Mesendoderm (in vitro differentiated cells): Measurements from ENCODE around the gene IL1RAPL2.

ENCODE experiments used
- DNase-seq: peaks from one replicate; pipeline ENCODE4 v3.0.0; 2013
- H2AK5ac ChIP-seq: 2 replicates; pipeline ENCODE4 v1.6.1; 2013; ENCODE audit warnings: low read length, inconsistent platforms
- H2BK120ac ChIP-seq: 2 replicates; pipeline ENCODE4 v1.6.1; 2013; ENCODE audit warnings: low read depth, mild to moderate bottlenecking, low read length, moderate library complexity, mixed read lengths
- H2BK15ac ChIP-seq: replicated peaks from 2 replicates; pipeline ENCODE4 v1.6.1; 2013; ENCODE audit warnings: low read depth, mild to moderate bottlenecking, moderate library complexity
- H2BK5ac ChIP-seq: 2 replicates; pipeline ENCODE4 v1.6.1; 2013; ENCODE audit warnings: low read length, inconsistent platforms
- H3K18ac ChIP-seq: 2 replicates; pipeline ENCODE4 v1.6.1; 2013; ENCODE audit warnings: mild to moderate bottlenecking, low read length, mixed read lengths
- H3K23ac ChIP-seq: one replicate; pipeline ENCODE4 v1.6.1; 2013; ENCODE audit warnings: low read length
- H3K27ac ChIP-seq: 2 replicates; pipeline ENCODE4 v1.5.1; 2013; ENCODE audit warnings: low read depth, mild to moderate bottlenecking, inconsistent platforms, low read length, moderate library complexity
- H3K27me3 ChIP-seq: 2 replicates; pipeline ENCODE4 v1.6.1; 2013; ENCODE audit warnings: low read length, control low read depth, mild to moderate bottlenecking, inconsistent platforms; ENCODE audit not compliant: insufficient read depth, poor library complexity
- H3K36me3 ChIP-seq: 2 replicates; pipeline ENCODE4 v1.6.1; 2013; ENCODE audit warnings: low read length, inconsistent platforms; ENCODE audit not compliant: control insufficient read depth, insufficient read depth
- H3K4ac ChIP-seq: one replicate; pipeline ENCODE4 v1.6.1; 2013; ENCODE audit warnings: low read depth, mild to moderate bottlenecking, low read length, moderate library complexity
- H3K4me1 ChIP-seq: 2 replicates; pipeline ENCODE4 v1.6.1; 2013; ENCODE audit warnings: low read depth, low read length, inconsistent platforms; ENCODE audit not compliant: control insufficient read depth
- H3K4me2 ChIP-seq: 2 replicates; pipeline ENCODE4 v1.6.1; 2013; ENCODE audit warnings: low read length
- H3K4me3 ChIP-seq: 2 replicates; pipeline ENCODE4 v1.5.1; 2013; ENCODE audit warnings: mild to moderate bottlenecking, low read length
- H3K56ac ChIP-seq: one replicate; pipeline ENCODE4 v1.6.1; 2013; ENCODE audit warnings: low read length
- H3K79me1 ChIP-seq: 2 replicates; pipeline ENCODE4 v1.6.1; 2013; ENCODE audit warnings: low read length, inconsistent platforms
- H3K79me2 ChIP-seq: 2 replicates; pipeline ENCODE4 v1.6.1; 2013; ENCODE audit warnings: mild to moderate bottlenecking, low read length; ENCODE audit not compliant: control insufficient read depth, insufficient read depth
- H3K9ac ChIP-seq: 2 replicates; pipeline ENCODE4 v1.6.1; 2013; ENCODE audit warnings: low read length, inconsistent platforms
- H4K5ac ChIP-seq: one replicate; pipeline ENCODE4 v1.6.1; 2013; ENCODE audit warnings: low read length
- H4K8ac ChIP-seq: one replicate; pipeline ENCODE4 v1.6.1; 2013; ENCODE audit warnings: low read depth, mild to moderate bottlenecking, control low read depth, low read length, moderate library complexity
- WGBS: extraction: QIAGEN DNeasy Blood & Tissue Kit; methylation state at CpG from one replicate; pipeline ENCODE4 v1.1.7; 2013; ENCODE audit warnings: low lambda C conversion rate, missing lambda C conversion rate; ENCODE audit not compliant: insufficient coverage; ENCODE audit errors: extremely low coverage; 5-methylcytosine and 5-hydroxymethylcytosine counted together

Gene IL1RAPL2

DNA sequence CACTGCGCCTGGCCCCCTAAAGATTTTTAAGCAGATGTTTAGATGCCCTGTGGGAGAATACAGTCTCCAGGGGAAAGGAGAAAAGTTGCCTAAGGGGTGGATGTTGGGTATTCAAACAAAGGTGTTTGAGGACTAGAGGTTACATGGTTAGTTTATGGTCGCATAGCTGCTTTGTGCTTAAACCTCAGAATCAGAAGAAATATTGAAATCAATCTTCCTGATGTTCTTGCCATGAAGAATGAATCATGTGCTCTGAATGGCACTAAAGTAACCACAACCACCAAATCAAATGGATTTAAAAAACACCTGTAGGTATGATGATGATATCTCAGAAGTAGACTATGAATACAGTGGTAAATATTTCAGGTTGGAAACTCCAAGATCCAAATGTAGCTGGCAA, 697.2 kb downstream of the IL1RAPL2 start:
- H3K18ac ChIP-seq: no peak overlapping the region
- no peak overlapping the region for H2BK5ac ChIP-seq
- H3K27ac ChIP-seq: no peak overlapping the region
- H2AK5ac ChIP-seq: no peak overlapping the region
- no peak overlapping the region for H2BK15ac ChIP-seq
- no peaks in the 10 kb centered on the region for H3K36me3 ChIP-seq
- H3K9ac ChIP-seq: no peak overlapping the region
- H3K4me2 ChIP-seq: no peak overlapping the region
- no peak overlapping the region for H3K56ac ChIP-seq
- H3K79me1 ChIP-seq: no peaks in the 10 kb centered on the region
- no peak for DNase-seq
- no peak overlapping the region for H3K4ac ChIP-seq
- H3K79me2 ChIP-seq: no peaks in the 10 kb centered on the region
- no peaks in the 10 kb centered on the region for H3K4me1 ChIP-seq
- no peak overlapping the region for H4K8ac ChIP-seq
- no peak overlapping the region for H4K5ac ChIP-seq
- H3K23ac ChIP-seq: no peak overlapping the region
- no peak overlapping the region for H3K4me3 ChIP-seq
- no peak overlapping the region for H2BK120ac ChIP-seq
- no peaks in the 10 kb centered on the region for H3K27me3 ChIP-seq
- no CpG with 5 or more reads among the region's 2 CpGs for WGBS

DNA sequence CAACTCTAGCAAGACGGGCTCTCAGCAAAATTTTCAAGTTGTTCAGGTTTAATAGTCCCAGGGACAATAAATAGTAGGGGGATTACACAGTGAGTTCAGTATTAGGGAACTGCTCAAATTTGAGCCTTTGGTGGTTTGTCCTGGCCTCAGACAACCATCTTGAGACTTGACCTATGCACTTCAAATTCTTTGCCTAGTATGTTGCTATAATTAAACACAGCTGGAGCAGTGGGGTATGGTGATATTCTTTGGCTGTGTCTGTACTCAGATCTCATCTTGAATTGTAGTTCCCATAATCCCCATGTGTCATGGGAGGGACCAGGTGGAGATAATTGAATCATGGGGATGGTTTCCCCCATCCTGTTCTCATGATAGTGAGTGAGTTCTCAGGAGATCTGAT, 697.8 kb downstream of the IL1RAPL2 start:
- Histone ChIP-seq H2AK5ac (no peak overlapping the region), H3K4me3 (no peak overlapping the region), H4K8ac (no peak overlapping the region), H3K9ac (no peak overlapping the region), H3K4ac (no peak overlapping the region), H3K4me2 (no peak overlapping the region), H3K79me1 (no peaks in the 10 kb centered on the region), H2BK120ac (no peak overlapping the region), H4K5ac (no peak overlapping the region), H3K18ac (no peak overlapping the region), H3K23ac (no peak overlapping the region), H2BK15ac (no peak overlapping the region), H3K79me2 (no peaks in the 10 kb centered on the region), H2BK5ac (no peak overlapping the region), H3K36me3 (no peaks in the 10 kb centered on the region), H3K27ac (no peak overlapping the region), H3K4me1 (no peaks in the 10 kb centered on the region), H3K27me3 (no peaks in the 10 kb centered on the region), H3K56ac (no peak overlapping the region)
- no CpG with 5 or more reads among the region's 1 CpG for WGBS
- DNase-seq: no peak

DNA sequence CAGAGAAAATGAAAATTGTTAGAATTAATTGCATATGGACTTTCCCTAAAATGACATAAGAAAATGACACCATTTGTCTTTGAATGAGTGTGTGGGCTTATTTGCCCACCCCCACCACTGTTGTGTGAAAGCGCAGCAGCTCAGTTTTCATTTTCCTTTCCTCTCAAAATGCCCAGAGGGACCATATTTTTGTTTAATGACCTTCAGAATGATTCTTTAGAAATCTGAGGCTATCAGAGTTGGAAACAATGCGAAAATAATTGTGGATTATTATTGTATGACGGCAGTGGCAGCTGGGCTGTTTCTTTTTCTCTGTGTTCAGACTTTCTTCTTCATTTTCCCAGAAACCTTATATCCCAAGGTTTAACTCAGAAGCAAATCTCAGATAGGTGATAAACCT, 699.1 kb downstream of the IL1RAPL2 start:
- Histone ChIP-seq H4K8ac (no peak overlapping the region), H3K27me3 (no peaks in the 10 kb centered on the region), H3K79me1 (no peaks in the 10 kb centered on the region), H2BK15ac (no peak overlapping the region), H3K4ac (no peak overlapping the region), H3K79me2 (no peaks in the 10 kb centered on the region), H4K5ac (no peak overlapping the region), H3K9ac (no peak overlapping the region), H2BK5ac (no peak overlapping the region), H3K4me2 (no peak overlapping the region), H3K27ac (no peak overlapping the region), H3K23ac (no peak overlapping the region), H3K4me1 (no peaks in the 10 kb centered on the region), H3K56ac (no peak overlapping the region), H2BK120ac (no peak overlapping the region), H3K36me3 (no peaks in the 10 kb centered on the region), H3K18ac (no peak overlapping the region), H3K4me3 (no peak overlapping the region), H2AK5ac (no peak overlapping the region)
- no peak for DNase-seq
- no CpG with 5 or more reads among the region's 3 CpGs for WGBS

DNA sequence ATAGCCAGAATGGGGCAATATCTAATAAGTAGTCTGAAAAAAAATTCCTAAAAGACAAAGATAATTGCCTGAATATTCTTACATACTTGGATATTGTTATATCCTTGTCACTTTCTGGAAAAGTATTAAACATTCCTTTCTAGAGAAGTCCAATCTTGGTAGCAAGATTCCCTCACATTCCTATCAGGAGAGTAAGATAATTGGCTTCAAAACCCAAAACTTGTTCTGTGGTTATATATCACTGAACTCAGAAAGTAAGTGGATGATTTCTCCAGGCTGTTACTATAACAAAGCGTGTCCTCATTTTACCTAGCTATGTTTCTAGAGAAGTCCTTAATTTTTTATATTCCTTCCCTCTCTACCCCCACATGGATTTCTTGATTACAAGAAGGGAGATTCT, 700.5 kb downstream of the IL1RAPL2 start:
- no peaks in the 10 kb centered on the region for H3K36me3 ChIP-seq
- H3K27ac ChIP-seq: no peak overlapping the region
- H3K4ac ChIP-seq: no peak overlapping the region
- no peak overlapping the region for H2BK15ac ChIP-seq
- H3K23ac ChIP-seq: no peak overlapping the region
- H4K8ac ChIP-seq: no peak overlapping the region
- H3K56ac ChIP-seq: no peak overlapping the region
- no peaks in the 10 kb centered on the region for H3K79me1 ChIP-seq
- H2AK5ac ChIP-seq: no peak overlapping the region
- H3K4me1 ChIP-seq: no peaks in the 10 kb centered on the region
- no peak overlapping the region for H2BK5ac ChIP-seq
- no peaks in the 10 kb centered on the region for H3K27me3 ChIP-seq
- H3K9ac ChIP-seq: no peak overlapping the region
- no peak overlapping the region for H4K5ac ChIP-seq
- H3K18ac ChIP-seq: no peak overlapping the region
- no peaks in the 10 kb centered on the region for H3K79me2 ChIP-seq
- H2BK120ac ChIP-seq: no peak overlapping the region
- no peak for DNase-seq
- H3K4me3 ChIP-seq: no peak overlapping the region
- no peak overlapping the region for H3K4me2 ChIP-seq
- no CpG with 5 or more reads among the region's 1 CpG for WGBS

DNA sequence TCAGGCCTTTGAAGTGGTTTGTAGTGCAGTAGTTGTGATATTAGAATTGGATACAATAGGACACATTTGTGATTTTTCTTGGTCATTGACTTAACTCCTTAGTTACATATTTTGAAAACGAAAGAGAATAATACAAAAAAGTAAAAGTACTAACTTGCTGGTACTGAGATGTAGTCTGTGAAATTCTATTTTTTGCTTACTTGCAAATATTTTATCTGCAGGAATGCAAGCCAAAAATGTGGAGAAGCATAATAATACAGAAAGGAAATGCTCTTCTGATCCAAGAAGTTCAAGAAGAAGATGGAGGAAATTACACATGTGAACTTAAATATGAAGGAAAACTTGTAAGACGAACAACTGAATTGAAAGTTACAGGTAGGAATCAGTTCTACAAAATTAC, 701.2 kb downstream of the IL1RAPL2 start:
- H3K27me3 ChIP-seq: no peaks in the 10 kb centered on the region
- H2AK5ac ChIP-seq: no peak overlapping the region
- H3K4me3 ChIP-seq: no peak overlapping the region
- no peak overlapping the region for H3K4ac ChIP-seq
- no CpG with 5 or more reads among the region's 2 CpGs for WGBS
- no peak overlapping the region for H2BK5ac ChIP-seq
- H4K5ac ChIP-seq: no peak overlapping the region
- H3K79me2 ChIP-seq: no peaks in the 10 kb centered on the region
- no peaks in the 10 kb centered on the region for H3K79me1 ChIP-seq
- no peak overlapping the region for H3K18ac ChIP-seq
- no peak overlapping the region for H3K56ac ChIP-seq
- no peak overlapping the region for H3K27ac ChIP-seq
- no peak overlapping the region for H2BK120ac ChIP-seq
- no peak overlapping the region for H3K9ac ChIP-seq
- no peaks in the 10 kb centered on the region for H3K4me1 ChIP-seq
- no peak overlapping the region for H2BK15ac ChIP-seq
- no peak overlapping the region for H4K8ac ChIP-seq
- no peaks in the 10 kb centered on the region for H3K36me3 ChIP-seq
- H3K4me2 ChIP-seq: no peak overlapping the region
- no peak overlapping the region for H3K23ac ChIP-seq
- DNase-seq: no peak

DNA sequence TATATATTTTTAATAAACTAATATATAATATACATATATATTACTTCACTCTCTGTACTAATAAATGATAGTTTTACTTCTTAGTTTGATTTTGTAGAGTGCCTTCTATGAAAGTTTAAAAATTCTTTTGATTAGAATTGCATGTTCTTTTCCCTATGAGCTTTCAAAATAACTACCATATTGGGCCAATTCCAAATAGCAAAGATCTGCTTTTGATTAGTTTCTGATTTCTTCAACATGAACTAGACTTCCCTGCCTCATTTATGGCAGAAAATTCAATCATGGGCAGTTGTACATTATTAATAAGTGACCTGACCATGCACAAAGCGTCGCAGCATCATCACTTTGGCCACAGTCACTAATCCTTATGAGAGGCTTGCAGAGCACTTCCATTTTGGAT, 703.4 kb downstream of the IL1RAPL2 start:
- no peak overlapping the region for H2BK5ac ChIP-seq
- H3K4me3 ChIP-seq: no peak overlapping the region
- H3K27me3 ChIP-seq: no peaks in the 10 kb centered on the region
- H3K56ac ChIP-seq: no peak overlapping the region
- H3K23ac ChIP-seq: no peak overlapping the region
- H3K4me1 ChIP-seq: no peaks in the 10 kb centered on the region
- H2AK5ac ChIP-seq: no peak overlapping the region
- H3K79me1 ChIP-seq: no peaks in the 10 kb centered on the region
- no CpG with 5 or more reads among the region's 2 CpGs for WGBS
- H3K36me3 ChIP-seq: no peaks in the 10 kb centered on the region
- no peak overlapping the region for H4K8ac ChIP-seq
- no peak overlapping the region for H3K27ac ChIP-seq
- no peak overlapping the region for H3K18ac ChIP-seq
- H2BK120ac ChIP-seq: no peak overlapping the region
- H3K9ac ChIP-seq: no peak overlapping the region
- H3K4me2 ChIP-seq: no peak overlapping the region
- H2BK15ac ChIP-seq: no peak overlapping the region
- H4K5ac ChIP-seq: no peak overlapping the region
- no peak overlapping the region for H3K4ac ChIP-seq
- no peak for DNase-seq
- no peaks in the 10 kb centered on the region for H3K79me2 ChIP-seq
